Frontal cortex (tissue), 4 donors: ENCODE measurements around the gene HOXA7. TPM values are rescaled to one million over a fixed set of nuclear protein-coding genes. Genes with fewer than 3 reads are reported as not detected.

ENCODE experiments used
- DNase-seq, 2 donors: peaks; one replicate each; pipeline ENCODE4 v3.0.0; 2012; ENCODE audit warnings: low spot score in 2 of 2
- FAIRE-seq: peaks from 2 replicates; lab custom pipeline; 2012; peaks lifted over from hg19 to GRCh38; lab: Jason Lieb, UNC
- total RNA-seq: library from RNA; depleted of rRNA; stranded (reverse); fragments of >200 nt; gene quantifications from one replicate; pipeline ENCODE4 v1.2.3, GENCODE V29; 2014
- donor health status: control.
- donor health status: control.
- donor health status: control.

Gene HOXA7
- total RNA-seq, 1 donor from 2014 or later: not detected

GRCh38 chr7:27128034-27128433 lies 28.4 kb downstream of the HOXA7 start:
- FAIRE-seq (no peak), DNase-seq (no peak)

GRCh38 chr7:27126596-27127327 lies 29.7 kb downstream of the HOXA7 start:
- FAIRE-seq: no peak
- no peak for DNase-seq

GRCh38 chr7:27125986-27126394 lies 30.5 kb downstream of the HOXA7 start:
- DNase-seq (no peak), FAIRE-seq (no peak)

- DNase-seq (no peak), FAIRE-seq (no peak)
Measured at GRCh38 chr7:27124902-27125689, 31.4 kb downstream of the HOXA7 start.

GRCh38 chr7:27124096-27124901 lies 32.2 kb downstream of the HOXA7 start:
- no peak for DNase-seq
- FAIRE-seq: no peak

GRCh38 chr7:27123477-27124053 lies 32.9 kb downstream of the HOXA7 start:
- no peak for FAIRE-seq
- no peak for DNase-seq

GRCh38 chr7:27123007-27123476 lies 33.4 kb downstream of the HOXA7 start:
- DNase-seq (no peak), FAIRE-seq (no peak)

GRCh38 chr7:27122077-27122910 lies 34.2 kb downstream of the HOXA7 start:
- DNase-seq (no peak), FAIRE-seq (no peak)

GRCh38 chr7:27121684-27122076 lies 34.8 kb downstream of the HOXA7 start:
- FAIRE-seq (no peak), DNase-seq (no peak)

- no peak for DNase-seq
- no peak for FAIRE-seq
Measured at GRCh38 chr7:27119412-27119911, 37.0 kb downstream of the HOXA7 start.

- FAIRE-seq: no peak
- no peak for DNase-seq
Measured at GRCh38 chr7:27118580-27118979, 37.9 kb downstream of the HOXA7 start.

- no peak for FAIRE-seq
Measured at GRCh38 chr7:27117887-27118491, 38.5 kb downstream of the HOXA7 start.

GRCh38 chr7:27116962-27117886 lies 39.3 kb downstream of the HOXA7 start:
- DNase-seq: no peak
- FAIRE-seq: no peak

More at GRCh38 chr7:27117887-27118491, 38.5 kb downstream of the HOXA7 start:
- no peak for DNase-seq

- FAIRE-seq (no peak), DNase-seq (no peak)
Measured at GRCh38 chr7:27116031-27116961, 40.2 kb downstream of the HOXA7 start.

GRCh38 chr7:27115221-27116026 lies 41.1 kb downstream of the HOXA7 start:
- DNase-seq (no peak), FAIRE-seq (no peak)

GRCh38 chr7:27114881-27115220 lies 41.6 kb downstream of the HOXA7 start:
- DNase-seq (no peak), FAIRE-seq (no peak)
